ENCODE data around the gene MROH7. TPM values are rescaled to one million over a fixed set of nuclear protein-coding genes. Genes with fewer than 3 reads are reported as not detected.

Gene MROH7
- total and polyA plus RNA-seq, 9 of the 15 experiments (the other 6 are each of a cell fraction or from before 2014, with no cell fraction given) = not detected

DNA sequence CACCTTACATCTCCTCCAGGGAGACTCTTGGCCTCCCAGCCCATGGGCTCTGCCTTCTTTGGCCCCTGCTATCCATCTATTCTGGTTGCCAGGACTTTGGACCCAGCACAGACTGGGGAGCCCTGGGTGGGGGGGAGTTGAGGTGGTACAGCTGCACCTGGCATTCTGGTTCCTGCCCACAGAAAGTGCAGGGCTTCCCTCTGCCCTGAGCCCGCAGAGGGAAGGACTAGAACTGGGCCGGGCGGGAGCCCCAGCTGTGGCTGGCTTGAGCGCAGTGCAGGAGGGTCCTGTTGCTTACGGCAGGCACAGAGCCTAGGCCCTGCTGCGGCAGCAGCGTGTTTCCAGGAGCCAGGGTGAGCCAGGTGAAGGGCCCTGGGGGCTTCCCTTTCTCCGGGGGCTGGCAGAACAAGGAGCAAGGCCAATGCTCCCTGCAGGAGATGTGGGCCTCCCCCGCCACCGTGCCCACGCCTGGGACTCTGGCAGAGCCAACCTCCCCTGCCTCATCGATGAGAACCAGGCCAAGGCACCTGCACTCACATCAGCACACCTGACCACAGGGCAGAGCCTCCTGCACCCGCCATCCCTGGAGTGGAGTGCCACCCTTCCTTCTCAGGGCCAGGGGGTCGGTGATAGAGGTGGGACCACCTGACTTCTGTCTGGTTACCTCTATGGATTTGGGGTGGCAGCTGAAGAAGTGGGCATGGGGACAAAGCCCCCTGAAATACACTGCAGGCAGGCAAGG, 106.7 kb downstream of the MROH7 start:
- ATAC-seq = no peak
- peak; percentile 31; the same call in 1 of the 2 replicates for TF ChIP-seq POLR2G (IDR thresholded peaks at IDR 0.05; ENCODE audit: low read depth, low read length)
- no peak for TF ChIP-seq ZNF280A (IDR thresholded peaks at IDR 0.05; ENCODE audit: low read depth, partially characterized antibody)
- Histone ChIP-seq H3K9ac (ENCODE audit: insufficient read depth in 1 of 2, low read depth in 2 of 2, low read length in 2 of 2) (no peak overlapping the region), H3K27me3 (ENCODE audit: control insufficient read depth in 2 of 2, insufficient read depth in 2 of 2, low read length in 2 of 2) (peaks cover 6 to 23% of the 10 kb centered on the region in 2 experiments; a peak in 4 of 5 replicates), H3K27ac (ENCODE audit: extremely low read depth, low read depth, low read length) (no peak overlapping the region), H3K9me1 (ENCODE audit: control insufficient read depth, insufficient read depth, low read length) (no peaks in the 10 kb centered on the region), H3K9me3 (replicated peaks; ENCODE audit: control insufficient read depth, insufficient read depth, low read depth, low read length) (no peaks in the 10 kb centered on the region), H3K4me3 (no peak overlapping the region), H4K20me1 (replicated peaks; ENCODE audit: control insufficient read depth, insufficient read depth, low read length) (peaks cover 10% of the 10 kb centered on the region; the same call in 1 of the 2 replicates), H2AFZ (ENCODE audit: low read depth, low read length) (no peak overlapping the region), H3K4me1 (replicated peaks in 1 of 2; ENCODE audit: control insufficient read depth in 2 of 2, insufficient read depth in 2 of 2, low read length in 2 of 2) (peaks cover 0 to 4% of the 10 kb centered on the region in 2 experiments; a peak in 1 of 5 replicates), H3K36me3 (ENCODE audit: control insufficient read depth, insufficient read depth, low read length) (peaks cover 6% of the 10 kb centered on the region; the same call in 1 of the 3 replicates), H3K79me2 (ENCODE audit: control insufficient read depth, insufficient read depth, low read length) (no peaks in the 10 kb centered on the region), H3K4me2 (ENCODE audit: insufficient read depth, low read length) (no peak overlapping the region)
- no peak for FAIRE-seq
- intact Hi-C loops (cut with micrococcal nuclease) (no loop called here), in situ Hi-C loops (cut with MboI) (no loop called here)
- no TSS peak for BruUV-seq (replicated peaks)
- POLR2A ChIA-PET = interaction anchor here (0.6 to 1.1 kb wide), 4 partner anchors 9 to 795 kb away, joined by 3 to 4 read pairs (median 4); partner anchors contain the start of gene TTC4
- CTCF ChIA-PET (ENCODE audit: low intra/inter-chr PET ratio) = no interaction called here
- 1% methylated on average over 14 of the region's 14 CpGs for WGBS (ENCODE audit: insufficient coverage, low coverage, missing lambda C conversion rate)
- no peak for DNase-seq (ENCODE audit: extremely low read depth in 1 of 4, low spot score in 3 of 4)
